Measurements from ENCODE around the gene CEACAM3. TPM values are rescaled to one million over a fixed set of nuclear protein-coding genes. Genes with fewer than 3 reads are reported as not detected.
A peak's percentile ranks its signal among the peaks of the same experiment; 100 is the strongest.

The CEACAM3 gene
- polyA plus RNA-seq, 3 donors: 5.9 to 11.8 (median 11.3) TPM

DNA sequence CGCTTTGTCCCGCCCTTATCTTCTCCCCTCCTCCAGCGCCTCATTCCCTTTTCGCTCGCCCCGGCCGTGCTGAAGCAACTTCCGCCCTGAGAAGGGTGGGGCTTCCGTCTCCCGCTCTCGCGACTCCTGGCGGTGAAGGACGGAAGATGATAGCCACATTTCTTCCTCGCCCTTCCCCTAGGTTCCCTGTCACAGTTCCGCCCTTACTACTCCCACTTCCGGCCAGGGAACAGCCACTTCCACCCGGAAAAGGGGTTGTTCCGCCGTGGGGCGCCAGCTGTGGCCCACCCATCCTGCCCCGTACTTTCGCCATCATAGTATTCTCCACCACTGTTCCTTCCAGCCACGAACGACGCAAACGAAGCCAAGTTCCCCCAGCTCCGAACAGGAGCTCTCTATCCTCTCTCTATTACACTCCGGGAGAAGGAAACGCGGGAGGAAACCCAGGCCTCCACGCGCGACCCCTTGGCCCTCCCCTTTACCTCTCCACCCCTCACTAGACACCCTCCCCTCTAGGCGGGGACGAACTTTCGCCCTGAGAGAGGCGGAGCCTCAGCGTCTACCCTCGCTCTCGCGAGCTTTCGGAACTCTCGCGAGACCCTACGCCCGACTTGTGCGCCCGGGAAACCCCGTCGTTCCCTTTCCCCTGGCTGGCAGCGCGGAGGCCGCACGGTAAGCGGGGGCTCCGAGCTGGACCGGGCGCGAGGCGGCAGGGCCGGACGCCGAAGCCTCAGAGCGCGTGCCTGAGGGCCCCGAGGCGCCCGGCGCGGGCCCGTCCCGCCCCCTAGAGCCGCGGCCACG is 63.4 kb downstream of the CEACAM3 start, which contains the start of gene RPS19:
Gene RPS19 (plus strand): TSS at position 638 of the 801 bp plus-strand sequence. CDS start 520 bp downstream, outside the sequence.
- Mint-ChIP-seq H3K27me3 (ENCODE audit: low read depth in 3 of 3) (peaks cover 0 to 3% (median 2%) of the 10 kb centered on the region in 3 donors), H3K4me3 (peak within 1 kb of the TSS; percentile 92 to 100), H3K36me3 (peaks cover 31 to 39% of the 10 kb centered on the region in 2 donors), H3K9me3 (no peaks in the 10 kb centered on the region), H3K4me1 (peaks cover 45% of the 10 kb centered on the region), H3K27ac (peak within 1 kb of the TSS; percentile 99 to 100 (median 100))
- Histone ChIP-seq H3K4me1 (ENCODE audit: control insufficient read depth in 1 of 2, insufficient read depth in 2 of 2, low read length in 2 of 2) (peaks cover 35 to 43% of the 10 kb centered on the region in 2 donors), H3K27ac (ENCODE audit: low read depth in 1 of 2, low read length in 2 of 2) (peak within 1 kb of the TSS; percentile 86 to 90), H3K4me2 (replicated peaks; ENCODE audit: extremely low read depth, low read length, poor library complexity, severe bottlenecking) (peak within 1 kb of the TSS; percentile 98), H3K9ac (ENCODE audit: insufficient read depth, low read length, poor library complexity, severe bottlenecking) (peak within 1 kb of the TSS; percentile 90), H3K79me2 (ENCODE audit: insufficient read depth, low read length) (peaks cover 51% of the 10 kb centered on the region), H4K20me1 (ENCODE audit: insufficient read depth, low read length) (peaks cover 45% of the 10 kb centered on the region), H3K36me3 (replicated peaks in 1 of 2; ENCODE audit: control insufficient read depth in 1 of 2, insufficient read depth in 2 of 2, low read length in 2 of 2) (peaks cover 34 to 39% of the 10 kb centered on the region in 2 donors), H2AFZ (ENCODE audit: insufficient read depth, low read depth, low read length, poor library complexity, severe bottlenecking) (peak within 1 kb of the TSS; percentile 88), H3K4me3 (replicated peaks in 1 of 3; ENCODE audit: low read depth in 2 of 3, low read length in 3 of 3) (peak within 1 kb of the TSS; percentile 59 to 95 (median 68)), H3K9me3 (replicated peaks in 1 of 2; ENCODE audit: control insufficient read depth in 1 of 2, insufficient read depth in 1 of 2, low read length in 2 of 2) (no peaks in the 10 kb centered on the region), H3K27me3 (ENCODE audit: control insufficient read depth in 2 of 2, insufficient read depth in 2 of 2, low read length in 2 of 2) (no peaks in the 10 kb centered on the region)
- intact Hi-C loops (cut with micrococcal nuclease): loop anchor here (2.0 to 5.0 kb wide), 2 partner anchors 23 to 97 kb away; partner anchors contain the start of genes ARHGEF1 (in 2 of the 2) and RABAC1 (in 2 of the 2)
- DNase-seq: peak; percentile 96 to 99 (median 98)
- under 1% methylated on average over 75 of the region's 76 CpGs for whole genome bisulfite sequencing (ENCODE audit: insufficient coverage)
- TF ChIP-seq, protein P1, sequence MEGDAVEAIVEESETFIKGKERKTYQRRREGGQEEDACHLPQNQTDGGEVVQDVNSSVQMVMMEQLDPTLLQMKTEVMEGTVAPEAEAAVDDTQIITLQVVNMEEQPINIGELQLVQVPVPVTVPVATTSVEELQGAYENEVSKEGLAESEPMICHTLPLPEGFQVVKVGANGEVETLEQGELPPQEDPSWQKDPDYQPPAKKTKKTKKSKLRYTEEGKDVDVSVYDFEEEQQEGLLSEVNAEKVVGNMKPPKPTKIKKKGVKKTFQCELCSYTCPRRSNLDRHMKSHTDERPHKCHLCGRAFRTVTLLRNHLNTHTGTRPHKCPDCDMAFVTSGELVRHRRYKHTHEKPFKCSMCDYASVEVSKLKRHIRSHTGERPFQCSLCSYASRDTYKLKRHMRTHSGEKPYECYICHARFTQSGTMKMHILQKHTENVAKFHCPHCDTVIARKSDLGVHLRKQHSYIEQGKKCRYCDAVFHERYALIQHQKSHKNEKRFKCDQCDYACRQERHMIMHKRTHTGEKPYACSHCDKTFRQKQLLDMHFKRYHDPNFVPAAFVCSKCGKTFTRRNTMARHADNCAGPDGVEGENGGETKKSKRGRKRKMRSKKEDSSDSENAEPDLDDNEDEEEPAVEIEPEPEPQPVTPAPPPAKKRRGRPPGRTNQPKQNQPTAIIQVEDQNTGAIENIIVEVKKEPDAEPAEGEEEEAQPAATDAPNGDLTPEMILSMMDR (IDR thresholded peaks at IDR 0.05): peak; percentile 87

DNA sequence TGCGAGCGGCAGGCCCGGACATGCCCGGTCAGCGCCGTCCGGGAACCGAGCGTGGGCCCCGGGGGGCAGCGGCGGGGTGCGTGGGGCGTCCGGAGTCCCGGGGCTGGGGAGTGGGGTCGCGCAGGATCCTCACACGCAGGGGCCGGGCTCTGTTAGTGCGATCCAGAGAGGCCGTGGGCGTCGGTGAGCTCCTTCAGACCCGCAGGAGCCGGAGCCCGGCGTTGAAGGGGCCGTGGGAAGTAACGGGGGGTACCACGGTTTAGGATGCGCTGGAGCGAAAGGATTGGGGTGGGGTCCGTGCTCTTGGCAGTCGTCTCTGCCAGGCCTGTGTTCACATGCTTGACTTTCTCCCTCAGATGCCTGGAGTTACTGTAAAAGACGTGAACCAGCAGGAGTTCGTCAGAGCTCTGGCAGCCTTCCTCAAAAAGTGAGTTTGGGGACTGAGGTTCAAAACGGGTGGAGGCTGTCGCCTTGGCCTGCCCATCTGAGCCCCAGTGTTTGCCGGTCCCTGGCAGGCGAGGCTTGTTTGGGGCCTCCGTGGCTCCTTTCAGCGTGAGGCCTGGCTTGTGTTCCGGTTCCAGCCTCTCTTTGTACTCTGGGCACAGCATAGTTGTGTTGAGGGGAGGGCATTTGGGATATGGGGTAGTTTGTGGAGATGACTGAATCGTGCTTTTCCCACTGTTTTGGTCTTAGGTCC is 64.2 kb downstream of the CEACAM3 start:
- intact Hi-C loops (cut with micrococcal nuclease): loop anchor here (2.0 to 5.0 kb wide), 2 partner anchors 22 to 97 kb away; partner anchors contain the start of genes ARHGEF1 (in 2 of the 2) and RABAC1 (in 2 of the 2)

More for the DNA sequence above, 64.2 kb downstream of the CEACAM3 start:
- Histone ChIP-seq H3K4me3 (replicated peaks in 1 of 3; ENCODE audit: low read depth in 2 of 3, low read length in 3 of 3) (peak overlapping the region; percentile 59 to 95 (median 68)), H3K36me3 (replicated peaks in 1 of 2; ENCODE audit: control insufficient read depth in 1 of 2, insufficient read depth in 2 of 2, low read length in 2 of 2) (peaks cover 38 to 46% of the 10 kb centered on the region in 2 donors), H3K4me1 (ENCODE audit: control insufficient read depth in 1 of 2, insufficient read depth in 2 of 2, low read length in 2 of 2) (peaks cover 35 to 43% of the 10 kb centered on the region in 2 donors), H3K4me2 (replicated peaks; ENCODE audit: extremely low read depth, low read length, poor library complexity, severe bottlenecking) (peak overlapping the region; percentile 98), H4K20me1 (ENCODE audit: insufficient read depth, low read length) (peaks cover 52% of the 10 kb centered on the region), H3K9ac (ENCODE audit: insufficient read depth, low read length, poor library complexity, severe bottlenecking) (peak overlapping the region; percentile 90), H2AFZ (ENCODE audit: insufficient read depth, low read depth, low read length, poor library complexity, severe bottlenecking) (peak overlapping the region; percentile 88), H3K79me2 (ENCODE audit: insufficient read depth, low read length) (peaks cover 58% of the 10 kb centered on the region), H3K9me3 (replicated peaks in 1 of 2; ENCODE audit: control insufficient read depth in 1 of 2, insufficient read depth in 1 of 2, low read length in 2 of 2) (no peaks in the 10 kb centered on the region), H3K27me3 (ENCODE audit: control insufficient read depth in 2 of 2, insufficient read depth in 2 of 2, low read length in 2 of 2) (no peaks in the 10 kb centered on the region), H3K27ac (ENCODE audit: low read depth in 1 of 2, low read length in 2 of 2) (peak overlapping the region; percentile 34 to 90)
- DNase-seq: peak in 1 of 3 donors; percentile 29
- 1% methylated on average over 42 of the region's 45 CpGs for WGBS (ENCODE audit: insufficient coverage)
- H3K4me3 Mint-ChIP-seq: peak overlapping the region; percentile 92 to 93
- peaks cover 0 to 3% (median 2%) of the 10 kb centered on the region in 3 donors for H3K27me3 Mint-ChIP-seq (ENCODE audit: low read depth in 3 of 3)
- no peaks in the 10 kb centered on the region for H3K9me3 Mint-ChIP-seq
- H3K36me3 Mint-ChIP-seq: peaks cover 35 to 47% of the 10 kb centered on the region in 2 donors
- peak overlapping the region; percentile 87 to 100 (median 91) for H3K27ac Mint-ChIP-seq
- TF ChIP-seq, protein P1 (IDR thresholded peaks at IDR 0.05): no peak
- peaks cover 45% of the 10 kb centered on the region for H3K4me1 Mint-ChIP-seq
